Neutrophil (primary cell): ENCODE data around the gene GNGT1.

Experiments
- H3K27ac ChIP-seq: fragments of 200-600 bp; sonication (generic); 2 replicates; pipeline ENCODE4 v1.5.1; 2016; ENCODE audit warnings: mild to moderate bottlenecking, moderate library complexity
- H3K27me3 ChIP-seq: fragments of 200-600 bp; sonication (generic); 2 replicates; pipeline ENCODE4 v1.6.0; 2016; ENCODE audit warnings: mild to moderate bottlenecking
- H3K36me3 ChIP-seq: fragments of 200-600 bp; sonication (generic); 2 replicates; pipeline ENCODE4 v1.5.1; 2017
- H3K4me1 ChIP-seq, 2 experiments: fragments of 200-600 bp in 1 of 2; sonication (generic) in 1 of 2; 1 replicate in 1 of 2; 2 replicates in 1 of 2; pipeline versions ENCODE4 v1.5.1 to v1.6.1; 2013 to 2016; ENCODE audit warnings: low read depth in 1 of 2, low read length in 1 of 2, mild to moderate bottlenecking in 1 of 2, moderate library complexity in 1 of 2; ENCODE audit not compliant: control insufficient read depth in 1 of 2, insufficient read depth in 1 of 2
- H3K4me3 ChIP-seq, 2 experiments: fragments of 200-600 bp in 1 of 2; sonication (generic) in 1 of 2; 1 replicate in 1 of 2; 2 replicates in 1 of 2; pipeline ENCODE4 v1.5.1; 2013 to 2016; ENCODE audit warnings: low read depth in 1 of 2, low read length in 1 of 2, mild to moderate bottlenecking in 1 of 2, moderate library complexity in 1 of 2
- H3K9me3 ChIP-seq: fragments of 200-600 bp; sonication (generic); 2 replicates; pipeline ENCODE4 v1.5.1; 2016
- TF ChIP-seq, protein P1 (sequence below): fragments of 200-600 bp; sonication (generic); IDR thresholded peaks from 2 replicates; pipeline ENCODE4 v1.5.1; 2016; ENCODE audit warnings: antibody characterized with exemption

The GNGT1 gene

DNA sequence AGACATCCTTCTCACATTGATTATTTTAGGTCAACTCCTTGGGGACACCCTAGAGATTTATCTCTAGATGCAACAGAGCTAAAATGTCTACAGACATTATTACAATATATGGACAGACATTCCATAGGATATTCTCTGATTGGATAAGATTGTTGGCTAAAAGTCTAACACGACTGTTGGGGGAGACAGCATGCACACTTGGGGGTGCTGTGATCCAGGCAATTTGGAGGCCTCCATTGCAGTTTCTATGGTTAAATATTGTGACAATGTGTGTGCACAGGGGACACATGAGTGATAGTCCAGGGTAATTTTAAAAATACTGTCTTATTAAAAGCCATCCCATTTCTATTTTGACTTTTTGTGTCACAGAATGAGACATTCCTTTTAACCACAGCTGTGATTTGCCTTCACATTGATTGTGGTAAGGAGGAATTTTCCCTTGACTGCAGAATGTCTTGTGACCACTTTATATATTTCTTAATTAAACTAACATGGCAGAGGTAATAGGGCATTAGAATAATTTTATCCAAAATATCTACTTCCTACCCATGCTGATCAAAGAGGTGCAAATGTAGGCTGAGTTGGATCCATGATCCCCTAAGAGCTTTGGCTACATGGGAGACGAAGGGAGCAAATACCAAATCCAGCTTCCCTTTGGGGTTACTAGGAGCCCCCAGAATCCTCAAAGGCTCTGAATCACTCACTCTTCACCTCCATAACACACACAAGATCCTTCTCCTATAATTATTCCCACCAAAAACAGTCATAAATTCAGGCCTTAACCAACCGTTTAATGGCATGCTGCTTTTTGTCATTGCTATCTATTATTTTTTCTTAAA is 23.1 kb upstream of the GNGT1 start:
- Histone ChIP-seq H3K4me3 (no peak overlapping the region), H3K9me3 (no peaks in the 10 kb centered on the region), H3K36me3 (no peaks in the 10 kb centered on the region), H3K27me3 (peaks cover 14% of the 10 kb centered on the region), H3K27ac (no peak overlapping the region), H3K4me1 (no peaks in the 10 kb centered on the region)
- TF ChIP-seq, protein P1, sequence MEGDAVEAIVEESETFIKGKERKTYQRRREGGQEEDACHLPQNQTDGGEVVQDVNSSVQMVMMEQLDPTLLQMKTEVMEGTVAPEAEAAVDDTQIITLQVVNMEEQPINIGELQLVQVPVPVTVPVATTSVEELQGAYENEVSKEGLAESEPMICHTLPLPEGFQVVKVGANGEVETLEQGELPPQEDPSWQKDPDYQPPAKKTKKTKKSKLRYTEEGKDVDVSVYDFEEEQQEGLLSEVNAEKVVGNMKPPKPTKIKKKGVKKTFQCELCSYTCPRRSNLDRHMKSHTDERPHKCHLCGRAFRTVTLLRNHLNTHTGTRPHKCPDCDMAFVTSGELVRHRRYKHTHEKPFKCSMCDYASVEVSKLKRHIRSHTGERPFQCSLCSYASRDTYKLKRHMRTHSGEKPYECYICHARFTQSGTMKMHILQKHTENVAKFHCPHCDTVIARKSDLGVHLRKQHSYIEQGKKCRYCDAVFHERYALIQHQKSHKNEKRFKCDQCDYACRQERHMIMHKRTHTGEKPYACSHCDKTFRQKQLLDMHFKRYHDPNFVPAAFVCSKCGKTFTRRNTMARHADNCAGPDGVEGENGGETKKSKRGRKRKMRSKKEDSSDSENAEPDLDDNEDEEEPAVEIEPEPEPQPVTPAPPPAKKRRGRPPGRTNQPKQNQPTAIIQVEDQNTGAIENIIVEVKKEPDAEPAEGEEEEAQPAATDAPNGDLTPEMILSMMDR: no peak

DNA sequence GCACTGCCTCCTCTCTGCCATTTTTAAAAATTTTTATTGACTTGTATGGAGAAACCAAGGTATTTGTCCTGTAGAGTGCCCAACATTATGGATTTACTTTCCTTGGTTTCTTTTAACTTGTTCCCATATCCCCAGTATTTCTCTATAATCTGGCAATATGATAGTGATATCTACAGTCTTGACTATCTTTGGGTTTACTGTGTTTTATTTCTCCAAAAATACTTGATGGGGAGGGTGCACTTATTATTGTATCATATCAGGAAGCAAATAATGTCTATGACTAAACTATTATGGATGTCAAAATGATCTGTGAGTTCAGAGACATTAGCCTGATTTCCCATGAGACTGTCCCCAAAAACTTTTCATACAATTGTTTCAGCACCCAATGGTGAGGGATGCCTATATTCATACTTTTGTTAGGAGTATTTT is 22.4 kb upstream of the GNGT1 start:
- TF ChIP-seq, protein P1: no peak
- H3K27ac ChIP-seq: no peak overlapping the region
- H3K4me1 ChIP-seq: no peaks in the 10 kb centered on the region
- no peak overlapping the region for H3K4me3 ChIP-seq
- peaks cover 20% of the 10 kb centered on the region for H3K27me3 ChIP-seq
- no peaks in the 10 kb centered on the region for H3K9me3 ChIP-seq
- no peaks in the 10 kb centered on the region for H3K36me3 ChIP-seq

DNA sequence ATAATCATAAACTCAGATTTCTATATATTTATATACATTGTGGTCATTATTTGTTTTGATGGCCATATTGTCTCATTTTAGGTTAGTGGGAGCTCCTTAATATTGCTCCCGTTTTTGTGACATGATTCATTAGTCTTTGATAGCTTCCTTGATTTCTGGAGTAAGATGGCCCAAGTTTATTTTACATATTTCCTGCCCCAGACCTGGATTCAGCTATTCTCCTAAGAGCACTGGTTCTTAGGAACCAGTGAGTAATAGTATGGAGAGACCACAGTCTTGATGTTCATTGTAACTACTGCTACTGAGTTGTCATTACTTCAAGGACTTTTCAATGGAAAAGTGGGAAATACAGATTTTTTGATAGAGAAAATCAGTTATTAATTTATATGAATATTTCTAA is 21.8 kb upstream of the GNGT1 start:
- Histone ChIP-seq H3K4me1 (no peaks in the 10 kb centered on the region), H3K27me3 (peaks cover 27% of the 10 kb centered on the region), H3K36me3 (no peaks in the 10 kb centered on the region), H3K27ac (no peak overlapping the region), H3K4me3 (no peak overlapping the region), H3K9me3 (no peaks in the 10 kb centered on the region)
- TF ChIP-seq, protein P1: no peak

DNA sequence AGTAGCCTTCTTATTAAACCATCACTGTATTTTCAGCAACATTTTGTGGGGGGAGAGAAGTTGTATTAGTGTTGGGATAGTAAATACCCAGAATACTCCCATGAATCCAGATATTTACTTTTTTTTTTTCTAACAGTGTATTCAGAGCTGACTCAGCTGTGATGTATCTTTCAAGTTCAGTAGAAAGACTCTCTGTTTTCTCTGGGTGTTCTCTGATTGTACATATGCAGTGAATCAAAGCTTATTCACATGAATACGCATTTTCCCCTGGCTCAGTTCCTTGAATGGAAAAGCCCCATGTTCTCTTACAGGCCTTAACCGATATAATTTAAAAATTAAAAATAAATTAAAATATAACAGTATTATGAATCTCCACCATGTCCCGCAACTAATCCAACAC is 17.1 kb upstream of the GNGT1 start:
- Histone ChIP-seq H3K27me3 (peaks cover 60% of the 10 kb centered on the region), H3K4me1 (no peaks in the 10 kb centered on the region), H3K4me3 (no peak overlapping the region), H3K36me3 (no peaks in the 10 kb centered on the region), H3K27ac (no peak overlapping the region), H3K9me3 (no peaks in the 10 kb centered on the region)
- TF ChIP-seq, protein P1: no peak

DNA sequence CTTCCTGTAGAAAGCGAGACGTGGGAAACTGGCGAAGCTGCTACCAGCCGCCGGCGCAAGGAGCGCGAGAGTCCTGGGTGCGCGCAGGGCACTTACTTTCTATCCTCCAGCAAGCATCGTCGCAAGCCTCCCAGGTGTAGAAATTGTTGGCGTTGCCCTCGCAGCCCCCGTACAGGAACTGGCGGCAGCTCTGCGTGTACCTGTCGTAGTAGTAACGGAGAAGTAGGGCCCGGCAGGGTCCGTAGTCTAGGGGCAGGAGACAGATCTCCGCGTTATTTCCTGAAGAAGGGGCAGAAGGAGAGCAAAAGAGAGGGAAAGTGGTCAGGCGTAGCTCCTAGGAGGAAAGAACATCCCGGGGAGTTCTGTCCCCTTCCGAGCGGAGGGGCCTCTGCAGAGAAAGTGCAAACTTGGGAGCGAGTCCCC is 16.3 kb upstream of the GNGT1 start:
- H3K4me3 ChIP-seq: no peak overlapping the region
- TF ChIP-seq, protein P1: no peak

More for the DNA sequence above, 16.3 kb upstream of the GNGT1 start:
- Histone ChIP-seq H3K9me3 (no peaks in the 10 kb centered on the region), H3K4me1 (no peaks in the 10 kb centered on the region), H3K27ac (no peak overlapping the region), H3K36me3 (no peaks in the 10 kb centered on the region), H3K27me3 (peaks cover 60% of the 10 kb centered on the region)
